Mucosa of gallbladder (tissue), 1 donor: ENCODE data around the gene PDGFB. TPM values are rescaled to one million over a fixed set of nuclear protein-coding genes. Genes with fewer than 3 reads are reported as not detected.

Source experiments
- DNase-seq: peaks from one replicate; pipeline ENCODE4 v3.0.0-alpha.2; 2020; ENCODE audit warnings: low spot score
- total RNA-seq: library from RNA; stranded (reverse); gene quantifications from one replicate; pipeline ENCODE4 v1.2.1, GENCODE V29; 2021
- donor health status: DM: no; HTN: no; CAD: no.

Gene PDGFB
- 14.6 TPM for total RNA-seq

GRCh38 chr22:39244496-39245129 lies at the start of gene PDGFB:
PDGFB (minus strand) TSS chr22:39244982; CDS start chr22:39243963, 1,019 bp downstream.
- DNase-seq = peak; percentile 50

- DNase-seq = no peak
Measured at GRCh38 chr22:39293766-39294368, 49.1 kb upstream of the PDGFB start.

- peak; percentile 94 for DNase-seq
Measured at GRCh38 chr22:39292561-39293074, 47.8 kb upstream of the PDGFB start.

GRCh38 chr22:39292031-39292462 lies 47.3 kb upstream of the PDGFB start:
- no peak for DNase-seq

DNA sequence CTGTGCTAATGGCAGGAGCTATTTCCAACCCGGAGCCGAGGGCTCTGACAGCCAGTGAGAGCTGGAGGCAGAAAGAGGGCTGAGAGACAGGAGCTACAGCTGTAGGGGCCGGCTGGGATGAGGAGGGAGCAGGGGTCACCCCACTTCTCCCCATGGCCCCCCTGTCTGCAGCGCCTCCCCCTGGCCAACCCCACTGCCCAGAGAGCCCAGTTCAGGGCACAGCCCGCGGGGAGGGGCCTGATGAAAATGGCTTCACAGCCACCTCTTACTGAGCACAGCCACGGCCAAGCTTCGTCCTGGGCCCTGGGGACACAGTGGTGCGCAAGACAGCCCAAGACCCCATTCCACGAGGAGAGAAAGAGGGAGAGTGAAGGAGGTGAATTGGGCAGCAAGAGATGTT lies 46.7 kb upstream of the PDGFB start:
- no peak for DNase-seq

DNA sequence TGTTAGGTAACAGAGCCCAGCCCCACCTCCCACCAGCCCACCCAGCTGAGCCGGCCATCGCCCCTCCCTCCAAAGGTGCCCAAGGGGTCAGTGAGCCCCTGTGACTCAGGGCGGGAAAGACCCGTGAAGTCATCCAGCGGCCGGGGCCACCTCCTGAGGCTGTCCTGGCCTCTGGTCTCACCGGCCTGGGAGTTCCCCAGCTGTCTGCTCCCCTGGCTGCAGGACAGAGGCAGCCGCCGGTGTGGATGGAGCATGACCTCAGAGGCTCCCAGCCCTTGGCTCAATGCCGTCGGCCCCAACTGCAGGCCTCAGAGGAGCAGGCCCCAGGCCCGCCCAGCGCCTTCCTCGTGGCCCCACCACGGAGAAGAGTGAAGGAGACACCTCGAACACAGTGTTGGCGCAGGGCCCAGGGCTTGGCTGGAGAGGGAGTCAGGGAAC lies 46.0 kb upstream of the PDGFB start:
- no peak for DNase-seq

DNA sequence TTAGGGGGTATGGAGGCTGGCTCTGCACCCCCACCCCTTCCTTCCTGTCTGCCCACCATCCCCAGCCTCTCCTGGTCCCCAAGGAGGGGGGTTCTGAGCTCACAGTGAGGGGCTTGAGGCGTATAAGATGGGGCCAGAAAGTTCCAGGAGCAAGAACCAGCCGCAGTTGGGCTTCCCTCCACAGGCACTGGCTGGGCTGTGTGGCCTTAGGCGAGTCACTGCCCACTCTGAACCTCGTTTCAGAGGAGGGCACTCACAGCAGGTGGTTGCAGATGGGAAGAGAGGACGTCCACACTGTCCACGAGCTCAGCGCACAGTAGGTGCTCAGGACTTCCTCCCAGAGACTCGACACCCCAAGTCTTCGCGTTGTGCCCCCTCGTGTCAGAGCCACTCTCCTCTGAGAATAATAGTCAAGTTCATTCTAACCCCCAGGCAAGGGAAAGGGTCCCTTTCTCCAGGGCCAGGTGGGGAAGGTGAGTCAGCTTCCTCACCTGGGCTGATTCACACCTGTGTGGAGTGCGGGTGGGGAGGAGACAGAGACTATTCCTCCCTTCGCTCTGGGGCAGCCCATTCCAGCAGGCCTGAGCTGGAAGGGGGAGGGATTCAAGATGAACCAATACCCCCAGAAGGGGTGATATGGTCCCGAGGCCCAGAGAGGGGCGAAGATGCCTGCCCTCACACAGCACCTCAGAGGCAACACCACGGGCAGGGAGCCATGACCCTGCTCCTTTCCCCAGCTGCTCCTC lies 45.4 kb upstream of the PDGFB start:
- DNase-seq = no peak

GRCh38 chr22:39289533-39289932 lies 44.8 kb upstream of the PDGFB start:
- DNase-seq = no peak

DNA sequence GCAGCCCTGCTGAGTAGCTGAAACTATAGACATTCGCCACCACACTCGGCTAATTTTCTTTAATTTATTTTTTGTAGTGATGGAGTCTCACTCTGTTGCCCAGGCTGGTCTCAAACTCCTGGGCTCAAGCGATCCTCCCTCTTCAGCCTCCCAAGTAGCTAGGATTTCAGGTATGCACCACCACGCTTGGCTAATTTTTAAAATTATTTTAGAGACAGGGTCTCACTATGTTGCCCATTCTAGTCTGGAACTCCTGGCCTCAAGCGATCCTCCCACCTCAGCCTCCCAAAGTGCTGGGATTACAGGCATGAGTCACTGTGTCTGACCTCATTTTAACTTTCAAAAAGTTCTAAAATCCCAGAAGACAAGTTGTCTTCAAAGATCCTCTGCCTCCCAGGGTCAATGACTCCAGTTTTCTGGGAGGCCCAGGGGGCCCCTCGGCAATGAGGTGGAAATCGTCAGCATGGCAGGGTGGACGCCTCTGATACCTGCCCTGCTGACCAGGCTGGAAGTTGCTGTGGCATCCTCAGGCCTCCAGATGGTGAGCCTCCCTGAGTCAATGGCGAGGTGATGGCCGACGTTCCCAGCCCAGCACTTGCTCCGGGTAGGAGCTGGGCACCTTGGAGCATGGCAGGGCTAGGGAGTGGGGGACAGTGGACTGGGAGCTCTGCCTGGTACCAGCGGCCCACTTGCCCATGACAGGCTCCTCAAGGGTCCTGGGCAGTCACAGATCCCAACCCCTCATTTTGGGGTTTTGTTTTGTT lies 43.5 kb upstream of the PDGFB start:
- no peak for DNase-seq

DNA sequence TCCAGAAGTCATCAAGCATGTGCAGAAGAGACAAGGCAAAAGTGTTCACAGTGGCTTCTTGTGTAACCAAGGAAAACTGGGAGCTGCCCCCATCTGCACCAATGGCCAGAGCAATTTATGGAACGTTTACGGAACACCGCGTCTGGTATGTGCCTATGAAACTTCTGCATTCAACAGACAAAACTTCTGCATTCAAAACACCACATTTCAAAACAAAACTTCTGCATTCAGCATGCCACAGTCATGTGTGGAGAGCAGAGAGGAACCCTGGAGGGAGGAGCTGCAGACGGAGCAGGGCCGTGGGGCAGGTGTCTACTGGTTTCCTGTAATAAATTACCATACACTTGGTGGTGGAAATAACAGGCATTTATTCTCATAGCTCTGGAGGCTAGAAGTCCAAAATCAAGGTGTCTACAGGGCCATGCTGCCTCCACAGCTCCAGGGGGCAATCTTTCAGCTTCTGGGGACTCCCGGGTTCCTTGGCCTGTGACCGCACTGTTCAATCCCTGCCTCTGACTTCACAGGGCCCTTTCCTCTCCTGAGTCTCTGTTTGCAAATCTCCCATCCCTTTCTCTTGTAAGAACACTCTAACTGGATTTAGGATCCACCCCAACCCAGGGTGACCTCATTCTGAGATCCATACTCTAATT lies 42.4 kb upstream of the PDGFB start:
- no peak for DNase-seq

- no peak for DNase-seq
Measured at GRCh38 chr22:39284983-39285382, 40.2 kb upstream of the PDGFB start.

DNA sequence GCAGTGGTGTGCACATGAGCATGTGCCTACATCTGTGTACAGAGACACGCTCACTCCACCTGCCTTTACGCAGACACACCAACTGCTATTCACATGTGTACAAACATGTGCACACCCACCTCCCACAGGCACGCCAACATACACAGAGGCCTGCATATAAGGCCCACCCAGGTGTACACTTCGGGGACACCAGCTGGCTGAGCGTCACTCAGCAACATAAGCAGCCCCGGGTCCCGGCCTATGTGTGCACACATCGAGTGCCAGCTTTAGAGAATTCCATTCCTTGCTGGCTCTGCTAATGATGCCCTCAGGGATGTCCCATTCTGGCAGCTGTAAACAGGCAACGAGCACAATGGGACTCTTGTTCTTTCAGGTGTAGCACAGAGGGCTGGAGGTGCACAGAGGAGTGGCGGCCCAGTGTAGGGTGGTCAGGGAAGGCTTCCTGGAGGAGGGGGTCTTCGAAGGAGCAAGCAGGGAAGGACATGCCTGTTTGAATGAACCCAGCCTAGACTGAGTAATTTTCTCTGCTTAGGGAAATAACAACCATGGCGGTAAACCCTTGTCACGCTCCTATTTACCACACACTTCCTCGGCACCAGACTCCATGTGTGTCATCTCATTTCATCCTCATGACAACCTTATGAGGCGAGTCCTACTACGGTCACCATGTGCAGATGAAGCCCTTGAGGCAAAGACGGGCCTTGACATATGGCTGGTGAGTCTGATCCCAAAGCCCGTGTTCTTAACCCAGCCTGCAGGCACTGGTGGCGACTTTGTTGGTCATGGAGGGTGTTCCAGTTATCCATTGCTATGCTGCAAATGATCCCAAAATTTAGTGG lies 39.6 kb upstream of the PDGFB start:
- DNase-seq = no peak

GRCh38 chr22:39283322-39284141 lies 38.8 kb upstream of the PDGFB start:
- DNase-seq = peak; percentile 61

DNA sequence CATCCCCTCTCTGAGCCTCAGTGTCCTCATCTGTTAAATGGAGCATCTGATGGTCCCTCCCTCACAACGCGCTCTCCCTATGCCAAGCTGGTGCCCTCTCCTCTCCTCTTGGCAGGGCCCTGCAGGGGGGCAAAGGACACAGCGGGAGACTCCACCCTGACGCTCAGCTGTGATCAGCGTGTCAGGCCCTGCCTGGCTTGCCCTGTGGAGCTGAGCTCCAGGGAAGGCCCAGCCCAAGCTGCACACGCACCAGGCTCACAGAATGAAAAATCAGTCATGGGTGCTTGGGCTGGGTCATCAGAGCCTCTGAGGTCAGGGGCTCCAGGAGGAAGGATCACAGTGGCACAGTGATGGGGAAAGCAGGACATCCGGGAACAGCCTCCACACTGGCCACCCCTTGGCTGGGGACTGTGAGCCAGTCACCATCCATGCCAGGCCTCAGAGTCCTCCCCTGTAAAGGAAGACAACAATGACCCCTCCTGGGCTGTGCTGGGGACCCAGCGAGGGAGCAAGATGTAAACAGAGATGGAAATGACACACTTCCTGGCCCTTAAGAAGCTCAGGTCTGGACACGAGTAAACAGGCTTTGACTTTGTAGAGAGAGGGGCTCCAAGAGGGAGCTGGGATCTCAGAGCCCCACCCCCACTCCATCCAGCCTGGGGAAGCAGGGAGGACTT lies 38.0 kb upstream of the PDGFB start:
- DNase-seq = no peak

- no peak for DNase-seq
Measured at GRCh38 chr22:39281126-39281525, 36.3 kb upstream of the PDGFB start.

DNA sequence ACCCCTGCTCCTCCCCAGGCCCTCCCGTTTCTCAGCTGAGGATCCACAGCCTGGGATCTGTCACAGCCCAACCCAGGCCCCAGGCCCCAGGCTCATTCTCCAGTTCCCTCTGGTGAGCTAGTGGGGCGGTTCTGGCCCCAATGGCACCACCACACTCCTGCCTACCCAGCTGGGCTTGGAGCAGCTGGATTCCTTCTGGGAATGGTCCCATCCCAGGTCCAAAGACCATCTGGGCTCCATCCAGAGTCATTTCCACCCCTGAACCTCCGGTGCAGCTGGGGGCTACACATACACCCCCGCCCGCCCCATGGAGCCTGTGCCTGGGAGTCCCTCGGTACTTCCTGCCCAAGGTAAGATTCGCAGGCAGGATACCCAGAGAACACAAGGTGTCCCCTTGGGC lies 35.5 kb upstream of the PDGFB start:
- no peak for DNase-seq

DNA sequence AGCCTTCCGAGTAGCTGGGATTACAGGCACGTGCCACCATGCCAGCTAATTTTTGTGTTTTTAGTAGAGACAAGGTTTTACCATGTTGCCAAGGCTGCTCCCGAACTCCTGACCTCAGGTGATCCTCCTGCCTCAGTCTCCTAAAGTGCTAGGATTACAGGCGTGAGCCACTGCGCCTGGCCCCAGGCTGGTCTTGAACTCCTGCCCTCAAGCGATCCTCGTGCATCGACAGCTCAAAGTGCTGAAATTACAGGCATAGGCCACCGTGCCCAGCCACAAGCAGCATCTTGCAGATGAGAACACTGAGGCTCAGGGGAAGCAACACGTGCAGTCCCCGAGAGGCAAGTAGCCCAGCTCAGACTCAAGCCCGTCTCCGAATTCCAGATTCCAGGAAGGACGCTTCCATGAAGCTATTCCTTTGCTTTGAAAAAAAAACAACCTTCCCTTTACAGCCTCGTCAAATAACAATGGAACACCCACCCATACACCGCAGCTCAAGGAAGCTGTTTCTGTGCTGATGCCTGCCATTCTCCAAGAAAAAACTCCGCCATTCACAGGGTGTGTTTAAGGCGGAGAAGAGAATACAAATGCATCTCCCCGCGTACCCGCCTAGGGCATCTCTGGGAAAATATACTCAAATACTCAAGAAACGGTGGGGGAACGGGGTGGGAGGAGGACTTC lies 34.5 kb upstream of the PDGFB start:
- no peak for DNase-seq

DNA sequence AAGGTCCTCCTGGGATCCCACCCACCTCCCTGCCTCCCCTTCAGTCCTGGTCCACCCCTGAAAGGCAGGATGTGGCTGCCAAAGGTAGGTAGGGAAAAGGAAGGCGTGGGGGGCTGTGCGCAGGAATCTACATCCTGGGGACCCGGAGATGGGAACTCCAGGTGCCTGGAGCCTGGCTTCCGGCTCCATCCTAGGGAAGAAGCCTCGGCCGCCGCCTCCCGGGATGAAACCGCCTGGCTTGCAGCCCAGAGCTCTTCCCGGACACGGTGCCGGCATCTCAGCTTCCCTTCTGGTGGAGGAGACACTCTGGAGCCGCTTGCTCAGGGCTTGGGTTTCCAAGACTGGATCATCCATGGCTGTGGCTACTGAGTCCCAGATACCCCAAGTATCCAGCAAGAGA lies 33.3 kb upstream of the PDGFB start:
- DNase-seq = no peak
